K562 (cell line): ENCODE data around the gene ABLIM1. TPM values are rescaled to one million over a fixed set of nuclear protein-coding genes. Genes with fewer than 3 reads are reported as not detected.

Experiments
- ATAC-seq: fragments of 200-7000 bp; cut with Tn5 transposase; 3 replicates; pipeline ENCODE4 v1.9.1; 2020; ENCODE audit warnings: moderate library complexity
- BruUV-seq: library from RNA; stranded (reverse); fragments of 400-500 nt; replicated peaks from 2 replicates; lab custom pipeline; 2021; lab: Mats Ljungman, UMichigan
- CTCF ChIA-PET: fragments of 300-600 bp; formaldehyde crosslinking; extraction: SDS; loops from one replicate; lab custom pipeline; 2021; ENCODE audit warnings: low intra/inter-chr PET ratio; lab: Yijun Ruan, JAX
- POLR2A ChIA-PET: fragments of 300-600, 350-650 bp; sonication (Branson Sonifier 250); formaldehyde crosslinking; extraction: SDS; loops from one replicate; lab custom pipeline; 2021; ENCODE audit warnings: antibody characterized with exemption, inconsistent platforms; lab: Yijun Ruan, JAX
- DNase-seq, 4 experiments: peaks; one replicate each; pipeline versions ENCODE4 v3.0.0 to v3.0.0-alpha.2; 2011 to 2018; ENCODE audit warnings: low spot score in 3 of 4, mixed read lengths in 3 of 4; ENCODE audit errors: extremely low read depth in 1 of 4
- FAIRE-seq: peaks from 2 replicates; lab custom pipeline; 2011; peaks lifted over from hg19 to GRCh38; lab: Jason Lieb, UNC
- H2AFZ ChIP-seq: 2 replicates; pipeline ENCODE4 v1.6.0; 2011; ENCODE audit warnings: low read depth, low read length, control low read depth, inconsistent platforms
- H3K27ac ChIP-seq: fragments of 200-600 bp; 3 replicates; pipeline ENCODE4 v1.8.0; 2011; ENCODE audit warnings: low read depth, mild to moderate bottlenecking, control low read depth, inconsistent platforms, low read length, moderate library complexity, mixed read lengths; ENCODE audit errors: extremely low read depth
- H3K27me3 ChIP-seq, 2 experiments: fragments of 300-600 bp in 1 of 2; 2 replicates in 1 of 2; 3 replicates in 1 of 2; pipeline versions ENCODE4 v1.6.0 to v1.8.0; 2011; ENCODE audit warnings: inconsistent platforms in 2 of 2, low read length in 2 of 2, mild to moderate bottlenecking in 1 of 2, mixed read lengths in 1 of 2, moderate library complexity in 1 of 2; ENCODE audit not compliant: control insufficient read depth in 2 of 2, insufficient read depth in 2 of 2
- H3K36me3 ChIP-seq: fragments of 300-600 bp; 3 replicates; pipeline ENCODE4 v1.8.0; 2011; ENCODE audit warnings: mild to moderate bottlenecking, low read length, inconsistent platforms; ENCODE audit not compliant: control insufficient read depth, insufficient read depth
- H3K4me1 ChIP-seq, 2 experiments: fragments of 200-600 bp in 1 of 2; replicated peaks in 1 of 2; 2 replicates in 1 of 2; 3 replicates in 1 of 2; pipeline versions ENCODE4 v1.5.1 to v1.8.0; 2011; ENCODE audit warnings: inconsistent platforms in 2 of 2, low read length in 2 of 2, mild to moderate bottlenecking in 1 of 2, mixed read lengths in 1 of 2, moderate library complexity in 1 of 2; ENCODE audit not compliant: control insufficient read depth in 2 of 2, insufficient read depth in 2 of 2
- H3K4me2 ChIP-seq: 2 replicates; pipeline ENCODE4 v1.6.1; 2011; ENCODE audit warnings: low read length, control low read depth, inconsistent platforms, mixed read lengths; ENCODE audit not compliant: insufficient read depth
- H3K4me3 ChIP-seq: fragments of 200-600 bp; sonication (generic), shearing (Covaris generic); 2 replicates; pipeline ENCODE4 v1.5.1; 2016; ENCODE audit warnings: control low read depth, inconsistent platforms
- H3K79me2 ChIP-seq: fragments of 200-600 bp; 3 replicates; pipeline ENCODE4 v1.8.0; 2011; ENCODE audit warnings: low read length, inconsistent platforms; ENCODE audit not compliant: control insufficient read depth, insufficient read depth
- H3K9ac ChIP-seq, 2 experiments: 2 replicates each; pipeline versions ENCODE4 v1.6.0 to v1.6.1; 2011; ENCODE audit warnings: low read depth in 2 of 2, low read length in 2 of 2, control low read depth in 1 of 2, inconsistent platforms in 1 of 2, mild to moderate bottlenecking in 1 of 2, mixed read lengths in 1 of 2; ENCODE audit not compliant: insufficient read depth in 1 of 2
- H3K9me1 ChIP-seq: one replicate; pipeline ENCODE4 v1.6.0; 2011; ENCODE audit warnings: inconsistent platforms, mild to moderate bottlenecking, low read length, moderate library complexity; ENCODE audit not compliant: control insufficient read depth, insufficient read depth
- H3K9me3 ChIP-seq: replicated peaks from 2 replicates; pipeline ENCODE4 v1.5.1; 2011; ENCODE audit warnings: low read depth, low read length, inconsistent platforms; ENCODE audit not compliant: control insufficient read depth, insufficient read depth
- H4K20me1 ChIP-seq: replicated peaks from 2 replicates; pipeline ENCODE4 v1.6.1; 2011; ENCODE audit warnings: low read length, inconsistent platforms, mixed read lengths; ENCODE audit not compliant: control insufficient read depth, insufficient read depth
- HEY1 ChIP-seq: fragments of 250-450 bp; sonication (Bioruptor Pico); IDR thresholded peaks from 2 replicates; pipeline ENCODE4 v1.5.0; 2020; ENCODE audit warnings: mild to moderate bottlenecking, moderate library complexity, borderline replicate concordance
- POLR2A ChIP-seq: fragments of 450-650 bp; conservative IDR thresholded peaks from 2 replicates; pipeline ENCODE4 v1.6.1; 2016
- ZNF41 ChIP-seq: fragments of 250-450 bp; sonication (Bioruptor Pico); conservative IDR thresholded peaks from 2 replicates; pipeline ENCODE4 v1.4.0; 2020; ENCODE audit warnings: mild to moderate bottlenecking
- whole genome bisulfite sequencing: fragments of 100-300 bp; shearing (Covaris generic); methylation state at CpG from one replicate; pipeline ENCODE4 v1.1.6; 2016; ENCODE audit warnings: low coverage, mixed read lengths; ENCODE audit not compliant: insufficient coverage; ENCODE audit errors: missing lambda C conversion rate; 5-methylcytosine and 5-hydroxymethylcytosine counted together
- in situ Hi-C: fragments of 300-500 bp; cut with MboI; formaldehyde crosslinking; loops from 4 replicates; pipeline ENCODE4 v1.15.0; 2018; ENCODE audit warnings: inconsistent platforms, mixed read lengths
- intact Hi-C: fragments of 100-400 bp; cut with micrococcal nuclease; formaldehyde crosslinking; loops from 2 replicates; pipeline ENCODE4 v1.14.2; 2022
- polyA plus RNA-seq, 8 experiments: library from polyadenylated mRNA; depleted of rRNA in 4 of 8; stranded (reverse) in 5 of 8; unstranded in 3 of 8; fragments of >200 nt; fragmentation: Nextera tagmentation in 2 of 8; fragmentation: Illumina TruSeq in 1 of 8; extraction: Ambion mirVana in 2 of 8; extraction: Trizol in 1 of 8; gene quantifications; 2 replicates each; pipeline versions ENCODE4 v1.2.1 to v1.2.3, GENCODE V29; 2011 to 2014; ENCODE audit warnings: inconsistent platforms in 1 of 8, missing spikeins in 1 of 8
- total RNA-seq, 7 experiments: library from RNA; depleted of rRNA in 6 of 7; stranded (reverse); fragments of >200 nt in 6 of 7; fragmentation: Illumina TruSeq in 2 of 7; extraction: Trizol in 2 of 7; gene quantifications; 2 replicates each; pipeline versions ENCODE4 v1.2.1 to v1.2.3, GENCODE V29; 2011 to 2021; ENCODE audit warnings: low replicate concordance in 1 of 7
- TF ChIP-seq, protein P1 (sequence below): fragments of 250-450 bp; sonication (Bioruptor Pico); IDR thresholded peaks from 2 replicates; pipeline ENCODE4 v1.4.0; 2020; ENCODE audit warnings: borderline replicate concordance
- TF ChIP-seq, protein P2 (sequence below), 2 experiments: IDR thresholded peaks; 2 replicates each; pipeline ENCODE4 v1.6.1; 2012; ENCODE audit warnings: improper control_type of control experiment in 2 of 2, low read depth in 2 of 2, low read length in 2 of 2, borderline replicate concordance in 1 of 2

Gene ABLIM1
- total and polyA plus RNA-seq, 9 of the 15 experiments (the other 6 are each of a cell fraction or from before 2014, with no cell fraction given) = 0.07 to 0.49 (median 0.14) TPM; not detected in 6

DNA sequence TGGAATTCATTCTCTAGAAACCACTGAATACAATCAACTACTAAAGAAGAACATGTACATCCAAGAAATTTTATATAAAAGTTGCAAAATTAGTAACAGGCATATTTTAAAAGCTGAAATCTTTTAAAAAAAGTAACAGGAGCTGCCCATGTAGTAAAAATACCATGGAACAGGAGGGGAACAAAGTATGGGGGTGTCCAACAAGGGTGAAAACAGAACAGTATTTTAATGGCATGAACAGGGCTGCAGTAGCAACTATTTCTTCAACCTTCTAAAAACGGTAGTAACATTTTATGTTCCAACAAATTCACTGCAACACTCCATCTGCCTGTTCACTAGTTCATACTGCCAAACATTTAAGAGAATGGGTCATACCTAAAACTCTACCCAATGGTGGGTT, 77.0 kb downstream of the ABLIM1 start:
- CTCF ChIA-PET = no interaction called here
- Histone ChIP-seq H3K9me1 (no peaks in the 10 kb centered on the region), H3K79me2 (no peaks in the 10 kb centered on the region), H3K4me1 (no peaks in the 10 kb centered on the region), H4K20me1 (no peaks in the 10 kb centered on the region), H3K9ac (no peak overlapping the region), H3K27me3 (no peaks in the 10 kb centered on the region), H3K36me3 (no peaks in the 10 kb centered on the region), H3K27ac (no peak overlapping the region), H2AFZ (no peak overlapping the region), H3K9me3 (no peaks in the 10 kb centered on the region), H3K4me2 (no peak overlapping the region), H3K4me3 (no peak overlapping the region)
- in situ Hi-C loops = no loop called here
- BruUV-seq = no TSS peak
- no peak for DNase-seq
- 10% methylated on average over 1 of the region's 1 CpG for WGBS
- no peak for ATAC-seq
- intact Hi-C loops = no loop called here
- TF ChIP-seq, protein P1, sequence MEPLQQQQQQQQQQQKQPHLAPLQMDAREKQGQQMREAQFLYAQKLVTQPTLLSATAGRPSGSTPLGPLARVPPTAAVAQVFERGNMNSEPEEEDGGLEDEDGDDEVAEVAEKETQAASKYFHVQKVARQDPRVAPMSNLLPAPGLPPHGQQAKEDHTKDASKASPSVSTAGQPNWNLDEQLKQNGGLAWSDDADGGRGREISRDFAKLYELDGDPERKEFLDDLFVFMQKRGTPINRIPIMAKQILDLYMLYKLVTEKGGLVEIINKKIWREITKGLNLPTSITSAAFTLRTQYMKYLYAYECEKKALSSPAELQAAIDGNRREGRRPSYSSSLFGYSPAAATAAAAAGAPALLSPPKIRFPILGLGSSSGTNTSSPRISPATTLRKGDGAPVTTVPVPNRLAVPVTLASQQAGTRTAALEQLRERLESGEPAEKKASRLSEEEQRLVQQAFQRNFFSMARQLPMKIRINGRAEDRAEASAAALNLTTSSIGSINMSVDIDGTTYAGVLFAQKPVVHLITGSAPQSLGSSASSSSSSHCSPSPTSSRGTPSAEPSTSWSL = no peak
- TF ChIP-seq, protein P2, sequence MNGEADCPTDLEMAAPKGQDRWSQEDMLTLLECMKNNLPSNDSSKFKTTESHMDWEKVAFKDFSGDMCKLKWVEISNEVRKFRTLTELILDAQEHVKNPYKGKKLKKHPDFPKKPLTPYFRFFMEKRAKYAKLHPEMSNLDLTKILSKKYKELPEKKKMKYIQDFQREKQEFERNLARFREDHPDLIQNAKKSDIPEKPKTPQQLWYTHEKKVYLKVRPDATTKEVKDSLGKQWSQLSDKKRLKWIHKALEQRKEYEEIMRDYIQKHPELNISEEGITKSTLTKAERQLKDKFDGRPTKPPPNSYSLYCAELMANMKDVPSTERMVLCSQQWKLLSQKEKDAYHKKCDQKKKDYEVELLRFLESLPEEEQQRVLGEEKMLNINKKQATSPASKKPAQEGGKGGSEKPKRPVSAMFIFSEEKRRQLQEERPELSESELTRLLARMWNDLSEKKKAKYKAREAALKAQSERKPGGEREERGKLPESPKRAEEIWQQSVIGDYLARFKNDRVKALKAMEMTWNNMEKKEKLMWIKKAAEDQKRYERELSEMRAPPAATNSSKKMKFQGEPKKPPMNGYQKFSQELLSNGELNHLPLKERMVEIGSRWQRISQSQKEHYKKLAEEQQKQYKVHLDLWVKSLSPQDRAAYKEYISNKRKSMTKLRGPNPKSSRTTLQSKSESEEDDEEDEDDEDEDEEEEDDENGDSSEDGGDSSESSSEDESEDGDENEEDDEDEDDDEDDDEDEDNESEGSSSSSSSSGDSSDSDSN (IDR thresholded peaks at IDR 0.05; ENCODE audit: borderline replicate concordance in 1 of 2, low read depth in 2 of 2, low read length in 2 of 2) = no peak
- TF ChIP-seq HEY1 (CRISPR knock-in tag) = no peak
- no peak for TF ChIP-seq ZNF41 (CRISPR knock-in tag)
- TF ChIP-seq POLR2A = no peak
- POLR2A ChIA-PET = no interaction called here
- FAIRE-seq = no peak
